Nephron (organoid): ENCODE measurements around the gene UNC5C.
A peak's percentile ranks its signal among the peaks of the same experiment; 100 is the strongest.

ENCODE experiments used
- H3K27ac Mint-ChIP-seq, 3 experiments: 2 replicates each; pipeline ENCODE4 v1.8.0; 2020; ENCODE audit warnings: mixed read lengths in 3 of 3, mild to moderate bottlenecking in 2 of 3, moderate library complexity in 1 of 3
- H3K27me3 Mint-ChIP-seq: 2 replicates; pipeline ENCODE4 v1.8.0; 2021; ENCODE audit warnings: low read depth, mild to moderate bottlenecking, moderate library complexity, mixed read lengths
- H3K36me3 Mint-ChIP-seq: 2 replicates; pipeline ENCODE4 v1.8.0; 2020; ENCODE audit warnings: low read depth, mixed read lengths
- H3K4me1 Mint-ChIP-seq: 2 replicates; pipeline ENCODE4 v1.8.0; 2020; ENCODE audit warnings: mixed read lengths
- H3K4me3 Mint-ChIP-seq, 3 experiments: 2 replicates each; pipeline ENCODE4 v1.8.0; 2020; ENCODE audit warnings: mild to moderate bottlenecking in 3 of 3, mixed read lengths in 3 of 3, moderate library complexity in 2 of 3
- H3K9me3 Mint-ChIP-seq: 2 replicates; pipeline ENCODE4 v1.8.0; 2020; ENCODE audit warnings: mixed read lengths
- CTCF ChIP-seq, 3 experiments: fragments of 200-600 bp; sonication (generic); IDR thresholded peaks; one replicate each; pipeline ENCODE4 v1.5.0; 2021; ENCODE audit warnings: antibody characterized with exemption in 3 of 3; ENCODE audit not compliant: unreplicated experiment in 3 of 3

The UNC5C gene

DNA sequence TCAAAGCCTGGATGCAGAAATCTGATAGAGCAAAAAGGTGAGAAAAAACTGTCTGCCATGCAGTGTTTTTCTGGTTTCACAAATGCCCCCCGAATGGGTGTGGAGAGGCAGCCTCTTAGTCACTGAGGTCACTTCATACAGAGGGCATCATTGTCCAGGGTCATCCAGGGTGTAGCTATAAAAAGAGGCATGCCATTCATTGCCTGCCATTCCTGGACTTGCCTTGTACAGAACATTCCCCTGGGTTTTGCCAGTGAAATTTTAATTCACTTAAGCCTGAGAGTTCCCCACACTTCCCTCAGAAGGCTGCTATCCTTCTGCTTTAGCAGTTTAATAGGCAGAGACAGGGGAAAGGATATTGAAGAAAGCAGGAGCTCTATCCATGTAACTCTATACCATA, 230.3 kb downstream of the UNC5C start:
- peaks cover 4% of the 10 kb centered on the region for H3K27me3 Mint-ChIP-seq
- no peak overlapping the region for H3K4me3 Mint-ChIP-seq
- H3K27ac Mint-ChIP-seq: peak overlapping the region in 1 of 3 experiments; percentile 49
- H3K36me3 Mint-ChIP-seq: peaks cover 10% of the 10 kb centered on the region
- H3K9me3 Mint-ChIP-seq: peaks cover 2% of the 10 kb centered on the region
- peaks cover 5% of the 10 kb centered on the region for H3K4me1 Mint-ChIP-seq
- no peak for TF ChIP-seq CTCF (IDR thresholded peaks at IDR 0.05; ENCODE audit: unreplicated experiment in 3 of 3)

GRCh38 chr4:95318044-95318443, 230.7 kb downstream of the UNC5C start:
- H3K27me3 Mint-ChIP-seq: peaks cover 4% of the 10 kb centered on the region
- peaks cover 5% of the 10 kb centered on the region for H3K4me1 Mint-ChIP-seq
- no peak for TF ChIP-seq CTCF (IDR thresholded peaks at IDR 0.05; ENCODE audit: unreplicated experiment in 3 of 3)
- H3K4me3 Mint-ChIP-seq: no peak overlapping the region
- H3K36me3 Mint-ChIP-seq: peaks cover 6% of the 10 kb centered on the region
- H3K27ac Mint-ChIP-seq: no peak overlapping the region
- peaks cover 2% of the 10 kb centered on the region for H3K9me3 Mint-ChIP-seq

GRCh38 chr4:95317085-95317793, 231.5 kb downstream of the UNC5C start:
- H3K36me3 Mint-ChIP-seq: peaks cover 3% of the 10 kb centered on the region
- H3K4me3 Mint-ChIP-seq: no peak overlapping the region
- H3K27me3 Mint-ChIP-seq: peaks cover 4% of the 10 kb centered on the region
- peaks cover 5% of the 10 kb centered on the region for H3K4me1 Mint-ChIP-seq
- no peaks in the 10 kb centered on the region for H3K9me3 Mint-ChIP-seq
- H3K27ac Mint-ChIP-seq: peak overlapping the region in 2 of 3 experiments; percentile 14 to 44
- TF ChIP-seq CTCF (IDR thresholded peaks at IDR 0.05; ENCODE audit: unreplicated experiment in 3 of 3): no peak

DNA sequence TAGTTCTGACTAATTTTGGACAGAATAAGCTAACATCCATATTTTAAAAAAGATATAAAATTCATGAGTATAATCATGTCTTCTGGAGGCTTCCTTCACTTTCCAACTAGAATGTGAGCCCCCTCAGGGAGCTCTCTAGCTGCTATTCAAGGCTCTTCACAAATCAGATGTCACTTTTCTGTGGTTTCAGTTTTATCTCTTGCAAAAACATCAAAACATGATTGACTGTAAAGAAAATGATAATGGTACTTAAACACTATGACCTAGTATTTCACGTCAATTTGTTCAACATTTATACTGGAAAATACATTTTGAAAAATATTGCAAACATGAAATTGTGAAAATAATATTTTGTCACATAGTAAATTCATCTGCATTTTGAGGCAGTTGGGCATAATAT, 234.2 kb downstream of the UNC5C start:
- Mint-ChIP-seq H3K27me3 (peaks cover 4% of the 10 kb centered on the region), H3K4me1 (peaks cover 4% of the 10 kb centered on the region), H3K4me3 (no peak overlapping the region), H3K27ac (no peak overlapping the region), H3K36me3 (peaks cover 3% of the 10 kb centered on the region), H3K9me3 (no peaks in the 10 kb centered on the region)
- no peak for TF ChIP-seq CTCF (IDR thresholded peaks at IDR 0.05; ENCODE audit: unreplicated experiment in 3 of 3)

- Mint-ChIP-seq H3K4me3 (no peak overlapping the region), H3K27me3 (no peaks in the 10 kb centered on the region), H3K4me1 (no peaks in the 10 kb centered on the region), H3K9me3 (peaks cover 5% of the 10 kb centered on the region), H3K27ac (peak overlapping the region in 1 of 3 experiments; percentile 43), H3K36me3 (peaks cover 17% of the 10 kb centered on the region)
- TF ChIP-seq CTCF (IDR thresholded peaks at IDR 0.05; ENCODE audit: unreplicated experiment in 3 of 3): no peak
Measured at GRCh38 chr4:95304898-95305297, 243.9 kb downstream of the UNC5C start.

- no peaks in the 10 kb centered on the region for H3K27me3 Mint-ChIP-seq
- no peak for TF ChIP-seq CTCF (IDR thresholded peaks at IDR 0.05; ENCODE audit: unreplicated experiment in 3 of 3)
- no peak overlapping the region for H3K27ac Mint-ChIP-seq
- H3K4me1 Mint-ChIP-seq: no peaks in the 10 kb centered on the region
- peaks cover 41% of the 10 kb centered on the region for H3K36me3 Mint-ChIP-seq
- peaks cover 12% of the 10 kb centered on the region for H3K9me3 Mint-ChIP-seq
- H3K4me3 Mint-ChIP-seq: no peak overlapping the region
Measured at GRCh38 chr4:95300304-95300703, 248.5 kb downstream of the UNC5C start.
